ENCODE measurements around the gene TEAD1.

The TEAD1 gene

GRCh38 chr11:12793065-12793464, 118.8 kb downstream of the TEAD1 start:
- no peak for DNase-seq

GRCh38 chr11:12793506-12793905, 119.3 kb downstream of the TEAD1 start:
- DNase-seq = no peak

- DNase-seq = no peak
Observed at GRCh38 chr11:12794576-12795230, 120.5 kb downstream of the TEAD1 start.

GRCh38 chr11:12797996-12798395, 123.8 kb downstream of the TEAD1 start:
- DNase-seq = no peak

GRCh38 chr11:12798609-12799011, 124.4 kb downstream of the TEAD1 start:
- DNase-seq = no peak

GRCh38 chr11:12799334-12799835, 125.2 kb downstream of the TEAD1 start:
- DNase-seq = no peak

GRCh38 chr11:12800032-12800671, 125.9 kb downstream of the TEAD1 start:
- no peak for DNase-seq

- DNase-seq = no peak
Observed at GRCh38 chr11:12800871-12801270, 126.7 kb downstream of the TEAD1 start.

GRCh38 chr11:12801976-12802375, 127.8 kb downstream of the TEAD1 start:
- no peak for DNase-seq

GRCh38 chr11:12802418-12803085, 128.3 kb downstream of the TEAD1 start:
- DNase-seq = peak; percentile 45

- no peak for DNase-seq
Observed at GRCh38 chr11:12803086-12803826, 129.0 kb downstream of the TEAD1 start.

GRCh38 chr11:12806113-12806512, 131.9 kb downstream of the TEAD1 start:
- no peak for DNase-seq

GRCh38 chr11:12807621-12808020, 133.4 kb downstream of the TEAD1 start:
- DNase-seq = no peak

GRCh38 chr11:12808519-12808918, 134.3 kb downstream of the TEAD1 start:
- DNase-seq = no peak

GRCh38 chr11:12809364-12809763, 135.1 kb downstream of the TEAD1 start:
- DNase-seq = no peak

GRCh38 chr11:12809864-12810567, 135.8 kb downstream of the TEAD1 start:
- no peak for DNase-seq

- DNase-seq = no peak
Observed at GRCh38 chr11:12810568-12810894, 136.3 kb downstream of the TEAD1 start.

GRCh38 chr11:12811861-12812260, 137.6 kb downstream of the TEAD1 start:
- DNase-seq = no peak

GRCh38 chr11:12812849-12813248, 138.6 kb downstream of the TEAD1 start:
- DNase-seq = no peak

GRCh38 chr11:12813371-12814225, 139.4 kb downstream of the TEAD1 start:
- no peak for DNase-seq

- no peak for DNase-seq
Observed at GRCh38 chr11:12815129-12815480, 140.9 kb downstream of the TEAD1 start.

GRCh38 chr11:12815931-12816494, 141.8 kb downstream of the TEAD1 start:
- no peak for DNase-seq

All from SHP77 treated with DMSO at 0.1 percent for 48 hours (cell line).